HG03095 (cell line): ENCODE results near the gene SLC25A3.

ENCODE experiments used
- ATAC-seq: cut with Tn5 transposase; IDR thresholded peaks from one replicate; pipeline ENCODE4 v1.9.1; 2021; ENCODE audit warnings: moderate library complexity; ENCODE audit not compliant: unreplicated experiment

Gene SLC25A3

DNA sequence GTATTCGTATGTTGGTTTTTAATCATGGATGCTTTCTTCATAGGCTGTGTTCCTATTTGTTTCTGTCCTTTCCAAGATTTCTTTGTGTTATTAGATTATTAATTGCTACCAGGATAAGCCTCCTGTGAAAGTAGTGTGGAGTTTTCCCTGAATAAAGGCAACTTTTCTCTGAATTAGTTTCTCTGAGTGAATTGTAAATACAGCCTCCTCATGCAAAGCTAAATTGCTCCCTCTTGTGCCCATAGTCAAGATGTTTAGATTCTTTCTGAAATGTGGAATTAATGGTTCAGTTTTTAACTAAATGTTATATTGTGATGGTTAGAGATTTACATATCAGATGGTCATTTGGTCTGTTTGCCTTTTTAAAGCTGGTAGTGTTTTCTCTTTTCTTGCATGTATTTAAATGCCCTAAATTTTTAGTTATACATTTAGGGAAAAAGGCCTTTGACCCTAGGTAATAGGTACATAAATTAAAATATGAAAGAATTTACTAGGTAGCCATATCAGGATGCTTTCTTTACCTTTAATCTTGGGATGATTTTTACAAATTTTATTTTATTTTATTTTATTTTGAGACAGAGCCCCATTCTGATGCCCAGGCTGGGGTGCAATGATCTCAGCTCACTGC lies 60.5 kb downstream of the SLC25A3 start:
- no peak for ATAC-seq
